Trophoblast cell (in vitro differentiated cells and primary cell): ENCODE measurements around the gene LHPP.

ENCODE experiments used
- DNase-seq, 2 donors: peaks; one replicate each; pipeline ENCODE4 v3.0.0-alpha.2; 2016
- H2AFZ ChIP-seq: 2 replicates; pipeline ENCODE4 v1.6.1; 2013; ENCODE audit warnings: low read length, moderate library complexity, mild to moderate bottlenecking; ENCODE audit not compliant: insufficient read depth, poor library complexity
- H2AK5ac ChIP-seq: 2 replicates; pipeline ENCODE4 v1.6.1; 2013; ENCODE audit warnings: mild to moderate bottlenecking, low read length
- H2BK120ac ChIP-seq: 2 replicates; pipeline ENCODE4 v1.6.1; 2013; ENCODE audit warnings: low read length, mild to moderate bottlenecking, moderate library complexity; ENCODE audit not compliant: insufficient read depth, poor library complexity
- H2BK12ac ChIP-seq: 2 replicates; pipeline ENCODE4 v1.6.1; 2013; ENCODE audit warnings: mild to moderate bottlenecking, low read length, moderate library complexity
- H2BK5ac ChIP-seq: 2 replicates; pipeline ENCODE4 v1.6.1; 2013; ENCODE audit warnings: low read length, low read depth, moderate library complexity, mild to moderate bottlenecking; ENCODE audit not compliant: poor library complexity
- H3K14ac ChIP-seq: 2 replicates; pipeline ENCODE4 v1.6.1; 2013; ENCODE audit warnings: mild to moderate bottlenecking, low read length
- H3K18ac ChIP-seq: 2 replicates; pipeline ENCODE4 v1.6.1; 2013; ENCODE audit warnings: mild to moderate bottlenecking, low read length
- H3K23ac ChIP-seq: 2 replicates; pipeline ENCODE4 v1.6.1; 2013; ENCODE audit warnings: low read length
- H3K27ac ChIP-seq: 2 replicates; pipeline ENCODE4 v1.5.1; 2013; ENCODE audit warnings: low read depth, mild to moderate bottlenecking, inconsistent platforms, low read length, moderate library complexity
- H3K27me3 ChIP-seq: 2 replicates; pipeline ENCODE4 v1.6.1; 2013; ENCODE audit warnings: inconsistent platforms, mild to moderate bottlenecking, low read length, moderate library complexity; ENCODE audit not compliant: insufficient read depth
- H3K36me3 ChIP-seq, 2 experiments: 1 replicate in 1 of 2; 2 replicates in 1 of 2; pipeline ENCODE4 v1.6.1; 2013; ENCODE audit warnings: low read length in 2 of 2, mild to moderate bottlenecking in 2 of 2, moderate library complexity in 1 of 2; ENCODE audit not compliant: insufficient read depth in 2 of 2, control insufficient read depth in 1 of 2
- H3K4ac ChIP-seq: 2 replicates; pipeline ENCODE4 v1.6.1; 2013; ENCODE audit warnings: low read depth, mild to moderate bottlenecking, low read length, moderate library complexity
- H3K4me1 ChIP-seq, 2 experiments: 1 replicate in 1 of 2; 2 replicates in 1 of 2; pipeline ENCODE4 v1.6.1; 2013; ENCODE audit warnings: low read length in 2 of 2, mild to moderate bottlenecking in 2 of 2, moderate library complexity in 1 of 2; ENCODE audit not compliant: insufficient read depth in 2 of 2, control insufficient read depth in 1 of 2
- H3K4me2 ChIP-seq: 2 replicates; pipeline ENCODE4 v1.6.1; 2013; ENCODE audit warnings: inconsistent platforms, mild to moderate bottlenecking, low read length, moderate library complexity
- H3K4me3 ChIP-seq: 2 replicates; pipeline ENCODE4 v1.5.1; 2013; ENCODE audit warnings: mild to moderate bottlenecking, low read depth, low read length, inconsistent platforms
- H3K79me1 ChIP-seq: one replicate; pipeline ENCODE4 v1.6.1; 2013; ENCODE audit warnings: low read length
- H3K79me2 ChIP-seq: 2 replicates; pipeline ENCODE4 v1.6.1; 2013; ENCODE audit warnings: low read length, mild to moderate bottlenecking; ENCODE audit not compliant: control insufficient read depth, insufficient read depth, poor library complexity
- H3K9ac ChIP-seq: 2 replicates; pipeline ENCODE4 v1.6.1; 2013; ENCODE audit warnings: mild to moderate bottlenecking, low read length
- H3K9me3 ChIP-seq: 2 replicates; pipeline ENCODE4 v1.6.1; 2013; ENCODE audit warnings: low read depth, mild to moderate bottlenecking, control low read depth, inconsistent platforms, low read length; ENCODE audit not compliant: insufficient read depth
- H4K12ac ChIP-seq: 2 replicates; pipeline ENCODE4 v1.6.1; 2013; ENCODE audit warnings: low read depth, mild to moderate bottlenecking, low read length, moderate library complexity
- H4K8ac ChIP-seq: 2 replicates; pipeline ENCODE4 v1.6.1; 2013; ENCODE audit warnings: low read depth, mild to moderate bottlenecking, low read length, moderate library complexity
- H4K91ac ChIP-seq: one replicate; pipeline ENCODE4 v1.6.1; 2013; ENCODE audit warnings: low read depth, mild to moderate bottlenecking, low read length, moderate library complexity
- WGBS: extraction: QIAGEN DNeasy Blood & Tissue Kit; methylation state at CpG from one replicate; pipeline ENCODE4 v1.1.7; 2013; ENCODE audit warnings: missing lambda C conversion rate; ENCODE audit not compliant: insufficient read length, insufficient coverage; ENCODE audit errors: extremely low coverage; 5-methylcytosine and 5-hydroxymethylcytosine counted together

LHPP gene

GRCh38 chr10:124592736-124593430 is 131.3 kb downstream of the LHPP start:
- H3K36me3 ChIP-seq, result no peaks in the 10 kb centered on the region
- H3K79me1 ChIP-seq, result no peaks in the 10 kb centered on the region
- H2BK5ac ChIP-seq, result no peak overlapping the region
- H3K79me2 ChIP-seq, result no peaks in the 10 kb centered on the region
- no peaks in the 10 kb centered on the region for H3K9me3 ChIP-seq
- no peak overlapping the region for H2BK120ac ChIP-seq
- no peak overlapping the region for H2BK12ac ChIP-seq
- H2AK5ac ChIP-seq, result no peak overlapping the region
- H3K4ac ChIP-seq, result no peak overlapping the region
- no peak overlapping the region for H4K12ac ChIP-seq
- H2AFZ ChIP-seq, result no peak overlapping the region
- no CpG with 5 or more reads among the region's 26 CpGs for WGBS
- no peak for DNase-seq
- H3K27me3 ChIP-seq, result no peaks in the 10 kb centered on the region
- no peak overlapping the region for H3K4me3 ChIP-seq
- H3K23ac ChIP-seq, result no peak overlapping the region
- H3K27ac ChIP-seq, result no peak overlapping the region
- peaks cover 6 to 8% of the 10 kb centered on the region in 2 experiments for H3K4me1 ChIP-seq
- no peak overlapping the region for H4K91ac ChIP-seq
- H3K4me2 ChIP-seq, result no peak overlapping the region
- no peak overlapping the region for H3K9ac ChIP-seq
- no peak overlapping the region for H4K8ac ChIP-seq
- H3K18ac ChIP-seq, result no peak overlapping the region
- H3K14ac ChIP-seq, result no peak overlapping the region

DNA sequence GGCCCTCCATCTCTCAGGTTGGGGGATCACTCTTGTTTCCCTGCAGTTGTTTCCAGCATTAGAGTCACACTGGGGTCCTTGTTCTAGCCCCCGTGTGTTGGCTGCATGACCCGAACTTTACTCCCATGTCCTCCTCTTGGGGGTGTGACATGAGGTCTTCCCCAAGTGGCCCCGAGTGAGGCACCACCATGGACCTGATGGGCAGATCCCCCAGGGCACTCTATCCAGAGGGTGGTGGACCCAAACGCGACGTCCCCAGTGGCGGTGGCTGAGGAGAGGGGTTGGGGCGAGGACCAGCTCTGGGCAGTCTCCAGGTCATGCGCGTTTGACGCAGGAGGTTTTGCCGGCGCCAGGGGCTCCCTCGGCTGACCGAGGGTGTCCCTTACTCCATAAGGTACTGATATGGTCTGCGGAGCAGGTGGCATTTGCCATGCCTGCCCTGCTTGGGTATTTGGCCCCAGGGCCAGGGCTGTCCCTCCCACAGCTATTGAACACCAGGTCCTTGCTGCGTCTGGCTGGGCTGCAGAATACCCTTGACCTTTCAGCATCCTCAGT is 131.9 kb downstream of the LHPP start:
- no peak overlapping the region for H3K27ac ChIP-seq
- H3K79me2 ChIP-seq, result no peaks in the 10 kb centered on the region
- H3K18ac ChIP-seq, result no peak overlapping the region
- no peak overlapping the region for H4K91ac ChIP-seq
- H3K4ac ChIP-seq, result no peak overlapping the region
- DNase-seq, result no peak
- H3K27me3 ChIP-seq, result no peaks in the 10 kb centered on the region
- peaks cover 1% of the 10 kb centered on the region for H3K9me3 ChIP-seq
- H3K36me3 ChIP-seq, result no peaks in the 10 kb centered on the region
- no peak overlapping the region for H3K9ac ChIP-seq
- H3K4me2 ChIP-seq, result no peak overlapping the region
- no CpG with 5 or more reads among the region's 17 CpGs for WGBS
- no peak overlapping the region for H4K8ac ChIP-seq
- H2BK5ac ChIP-seq, result no peak overlapping the region
- H3K4me3 ChIP-seq, result no peak overlapping the region
- H2BK120ac ChIP-seq, result no peak overlapping the region
- H3K4me1 ChIP-seq, result peaks cover 6 to 8% of the 10 kb centered on the region in 2 experiments
- H4K12ac ChIP-seq, result no peak overlapping the region
- H2AK5ac ChIP-seq, result no peak overlapping the region
- no peak overlapping the region for H2AFZ ChIP-seq
- no peaks in the 10 kb centered on the region for H3K79me1 ChIP-seq
- H3K14ac ChIP-seq, result no peak overlapping the region
- H2BK12ac ChIP-seq, result no peak overlapping the region
- H3K23ac ChIP-seq, result no peak overlapping the region

DNA sequence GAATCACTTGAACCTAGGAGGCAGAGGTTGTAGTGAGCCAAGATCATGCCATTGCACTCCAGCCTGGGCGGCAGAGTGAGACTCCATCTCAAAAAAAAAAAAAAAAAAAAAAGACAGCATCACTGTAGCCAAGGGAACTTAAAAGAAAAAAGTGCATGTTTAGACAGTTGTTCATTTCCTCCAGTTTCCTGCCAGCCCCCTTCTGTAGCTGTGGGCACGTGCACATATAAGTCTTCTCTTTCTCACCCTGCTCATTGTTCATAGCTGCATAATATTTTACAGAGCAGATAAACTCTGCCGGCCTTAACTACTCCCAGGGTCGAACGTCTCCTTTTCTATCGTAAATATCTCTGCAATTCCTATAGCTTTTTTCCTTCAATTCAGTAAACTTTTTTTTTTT is 132.6 kb downstream of the LHPP start:
- no CpG with 5 or more reads among the region's 6 CpGs for WGBS

GRCh38 chr10:124595143-124595883 is 133.7 kb downstream of the LHPP start:
- Histone ChIP-seq H3K4me2 (no peak overlapping the region), H3K4me3 (no peak overlapping the region), H3K14ac (no peak overlapping the region), H3K4me1 (no peaks in the 10 kb centered on the region), H3K79me2 (no peaks in the 10 kb centered on the region), H3K36me3 (no peaks in the 10 kb centered on the region), H3K79me1 (no peaks in the 10 kb centered on the region), H4K91ac (no peak overlapping the region), H2AFZ (no peak overlapping the region), H3K9ac (no peak overlapping the region), H2BK5ac (no peak overlapping the region), H3K27ac (no peak overlapping the region), H3K27me3 (no peaks in the 10 kb centered on the region), H2BK120ac (no peak overlapping the region), H3K4ac (no peak overlapping the region), H2AK5ac (no peak overlapping the region), H2BK12ac (no peak overlapping the region), H3K9me3 (peaks cover 1% of the 10 kb centered on the region), H4K8ac (no peak overlapping the region), H4K12ac (no peak overlapping the region), H3K18ac (no peak overlapping the region), H3K23ac (no peak overlapping the region)
- no CpG with 5 or more reads among the region's 9 CpGs for WGBS
- no peak for DNase-seq

More for the DNA sequence above, 132.6 kb downstream of the LHPP start:
- Histone ChIP-seq H3K27me3 (no peaks in the 10 kb centered on the region), H3K36me3 (no peaks in the 10 kb centered on the region), H4K8ac (no peak overlapping the region), H3K14ac (no peak overlapping the region), H4K12ac (no peak overlapping the region), H3K4me1 (peaks cover 0 to 1% of the 10 kb centered on the region in 2 experiments), H2BK5ac (no peak overlapping the region), H3K27ac (no peak overlapping the region), H2AFZ (no peak overlapping the region), H3K18ac (no peak overlapping the region), H3K9ac (no peak overlapping the region), H3K4me3 (no peak overlapping the region), H3K23ac (no peak overlapping the region), H4K91ac (no peak overlapping the region), H3K4ac (no peak overlapping the region), H2BK120ac (no peak overlapping the region), H3K9me3 (peaks cover 1% of the 10 kb centered on the region), H2AK5ac (no peak overlapping the region), H3K79me1 (no peaks in the 10 kb centered on the region), H2BK12ac (no peak overlapping the region), H3K4me2 (no peak overlapping the region), H3K79me2 (no peaks in the 10 kb centered on the region)
- DNase-seq, result no peak
